Stimulated activated CD4-positive, alpha-beta T cell treated with anti-CD3 and anti-CD28 coated beads, TNF-alpha, amount 100 ng/mL, for 1 hour (primary cell): ENCODE results near the gene RPRD2.
A peak's percentile ranks its signal among the peaks of the same experiment; 100 is the strongest.
"Not testable (repeated sequence)": the region's sequence is repeated elsewhere in the genome, so short reads cannot be mapped to it uniquely, and the experiment has no call there.

Experiments used
- DNase-seq, 3 donors: peaks; one replicate each; pipeline ENCODE4 v3.0.0-alpha.2; 2020; ENCODE audit warnings: low read depth in 3 of 3, low spot score in 1 of 3

RPRD2 gene

DNA sequence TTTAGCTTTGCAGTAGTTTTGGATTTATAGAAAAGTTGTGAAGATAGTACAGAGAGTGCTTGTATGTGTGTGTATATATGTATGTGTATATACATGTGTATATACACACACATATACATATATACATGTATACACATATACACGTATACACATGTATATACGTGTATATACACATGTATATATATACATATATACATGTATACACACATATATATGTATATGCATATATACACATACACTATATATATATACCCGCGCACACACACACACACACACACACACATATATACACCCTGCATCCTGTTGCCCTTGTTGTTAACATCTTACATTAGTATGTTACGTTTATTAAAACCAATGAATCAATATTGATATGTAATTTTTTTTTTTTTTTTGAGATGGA, 24.3 kb downstream of the RPRD2 start:
- no peak for DNase-seq

DNA sequence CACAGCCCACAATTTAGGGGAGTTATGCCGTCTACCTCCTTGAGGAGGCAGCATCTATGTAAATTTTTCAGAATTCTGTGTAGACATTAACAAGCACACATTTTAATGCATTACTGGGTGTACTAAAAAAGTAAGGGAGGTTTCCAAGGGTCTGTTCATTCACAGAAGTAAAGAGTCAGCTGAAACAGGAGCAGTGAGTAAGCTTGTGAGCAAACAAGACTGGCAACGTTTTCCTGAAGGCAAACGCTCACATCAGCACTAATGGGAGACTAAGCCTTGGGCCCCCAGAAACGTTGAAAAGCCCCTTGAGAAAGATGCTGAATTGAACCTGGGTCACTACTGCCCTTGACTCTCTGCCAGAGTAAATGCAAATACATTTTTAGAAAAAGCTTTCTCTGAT, 25.7 kb downstream of the RPRD2 start:
- no peak for DNase-seq

DNA sequence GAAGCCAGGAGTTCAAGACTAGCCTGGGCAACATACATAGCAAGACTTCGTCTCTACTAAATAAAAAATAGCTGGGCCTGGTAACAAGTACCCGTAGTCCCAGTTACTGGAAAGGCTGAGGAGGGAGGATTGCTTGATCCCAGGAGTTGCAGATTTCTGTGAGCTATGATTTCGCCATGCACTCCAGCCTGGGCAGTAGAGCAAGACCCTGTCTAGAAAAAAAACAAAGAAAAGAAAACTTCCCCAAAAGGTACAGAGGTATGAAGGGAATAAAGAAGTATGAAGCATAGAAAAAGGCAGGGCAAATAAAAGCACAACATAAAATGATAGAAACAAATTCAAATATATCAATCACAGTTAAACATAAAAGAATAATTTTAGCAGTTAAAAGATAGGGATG, 28.7 kb downstream of the RPRD2 start:
- no peak for DNase-seq

DNA sequence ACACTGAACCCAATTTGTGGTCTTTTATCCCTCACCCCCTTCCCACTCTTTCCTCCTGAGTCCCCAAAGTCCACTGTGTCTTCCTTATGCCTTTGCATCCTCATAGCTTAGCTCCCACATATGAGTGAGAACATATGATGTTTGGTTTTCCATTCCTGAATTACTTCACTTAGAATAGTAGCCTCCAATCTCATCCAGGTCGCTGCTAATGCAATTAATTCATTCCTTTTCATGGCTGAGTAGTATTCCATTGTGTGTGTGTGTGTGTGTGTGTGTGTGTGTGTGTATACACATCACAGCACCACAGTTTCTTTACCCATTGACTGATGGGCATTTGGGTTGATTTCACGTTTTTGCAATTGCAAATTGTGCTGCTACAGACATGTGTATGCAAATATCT, 31.2 kb downstream of the RPRD2 start:
- not testable (repeated sequence) for DNase-seq

GRCh38 chr1:150397392-150398032, 33.6 kb downstream of the RPRD2 start:
- DNase-seq: no peak

- DNase-seq: no peak
Observed at GRCh38 chr1:150404465-150404864, 40.5 kb downstream of the RPRD2 start.

GRCh38 chr1:150405660-150406059, 41.7 kb downstream of the RPRD2 start:
- DNase-seq: no peak

GRCh38 chr1:150406483-150406882, 42.5 kb downstream of the RPRD2 start:
- DNase-seq: no peak

GRCh38 chr1:150407330-150407729, 43.4 kb downstream of the RPRD2 start:
- DNase-seq: no peak

GRCh38 chr1:150408800-150409199, 44.9 kb downstream of the RPRD2 start:
- DNase-seq: no peak

DNA sequence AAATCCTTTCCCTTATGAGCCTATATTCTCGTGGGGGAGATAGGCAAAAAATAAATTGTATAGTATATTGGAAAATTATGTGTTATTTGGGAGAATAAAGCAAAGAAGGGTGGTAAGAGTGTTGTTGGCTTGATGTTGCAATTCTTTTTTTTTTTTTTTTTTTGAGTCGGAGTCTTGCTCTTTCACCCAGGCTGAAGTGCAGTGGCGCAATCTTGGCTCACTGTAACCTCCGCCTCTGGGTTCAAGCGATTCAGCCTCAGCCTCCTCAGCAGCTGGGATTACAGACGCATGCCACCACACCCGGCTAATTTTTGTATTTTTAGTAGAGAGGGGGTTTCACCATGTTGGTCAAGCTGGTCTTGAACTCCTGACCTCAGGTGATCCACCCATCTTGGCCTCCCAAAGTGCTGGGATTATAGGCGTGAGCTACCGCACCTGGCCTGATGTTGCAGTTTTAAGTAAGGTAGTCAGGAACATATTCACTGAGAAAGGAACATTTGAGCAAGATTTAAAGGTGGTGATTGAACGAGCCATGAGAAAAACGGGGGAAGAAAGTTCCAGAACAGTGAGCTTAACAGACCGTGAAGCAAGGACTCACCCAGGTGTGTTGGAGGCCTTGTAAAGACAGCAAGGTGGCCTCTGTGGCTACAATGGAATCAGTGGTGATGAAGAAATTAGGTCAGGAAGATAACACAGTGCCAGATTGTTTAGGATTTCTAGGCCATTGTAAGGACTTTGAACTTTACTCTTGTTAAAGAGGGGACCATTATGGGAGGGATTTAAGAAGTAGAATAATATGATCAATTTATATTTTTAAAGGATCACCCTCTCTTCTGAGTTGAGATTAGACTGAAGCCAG, 45.8 kb downstream of the RPRD2 start:
- no peak for DNase-seq

DNA sequence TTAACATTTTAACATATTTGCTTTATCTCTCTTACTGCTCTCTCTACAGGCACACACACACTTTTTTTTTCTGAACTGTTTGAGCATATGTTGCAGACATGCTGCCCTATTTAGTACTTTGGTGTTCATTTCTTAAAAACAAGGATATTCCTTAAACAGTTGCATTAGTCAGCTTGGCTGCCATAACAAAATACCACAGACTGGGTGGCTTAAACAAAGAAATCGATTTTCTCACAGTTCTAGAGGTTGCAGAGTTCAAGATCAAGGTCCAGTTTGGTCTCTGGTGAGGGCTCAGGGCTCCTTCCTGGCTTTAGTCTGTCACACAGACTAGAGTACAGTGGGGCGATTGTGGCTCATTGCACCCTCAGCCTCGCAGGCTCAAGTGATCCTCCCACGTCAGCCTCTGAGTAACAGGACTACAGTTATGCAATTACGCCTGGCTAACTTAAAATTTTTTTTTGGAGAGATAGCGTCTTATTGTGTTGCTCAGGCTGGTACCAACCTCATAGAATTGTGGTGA, 46.7 kb downstream of the RPRD2 start:
- DNase-seq: no peak

- no peak for DNase-seq
Observed at GRCh38 chr1:150414592-150414991, 50.6 kb downstream of the RPRD2 start.

GRCh38 chr1:150415800-150416199, 51.9 kb downstream of the RPRD2 start:
- no peak for DNase-seq

DNA sequence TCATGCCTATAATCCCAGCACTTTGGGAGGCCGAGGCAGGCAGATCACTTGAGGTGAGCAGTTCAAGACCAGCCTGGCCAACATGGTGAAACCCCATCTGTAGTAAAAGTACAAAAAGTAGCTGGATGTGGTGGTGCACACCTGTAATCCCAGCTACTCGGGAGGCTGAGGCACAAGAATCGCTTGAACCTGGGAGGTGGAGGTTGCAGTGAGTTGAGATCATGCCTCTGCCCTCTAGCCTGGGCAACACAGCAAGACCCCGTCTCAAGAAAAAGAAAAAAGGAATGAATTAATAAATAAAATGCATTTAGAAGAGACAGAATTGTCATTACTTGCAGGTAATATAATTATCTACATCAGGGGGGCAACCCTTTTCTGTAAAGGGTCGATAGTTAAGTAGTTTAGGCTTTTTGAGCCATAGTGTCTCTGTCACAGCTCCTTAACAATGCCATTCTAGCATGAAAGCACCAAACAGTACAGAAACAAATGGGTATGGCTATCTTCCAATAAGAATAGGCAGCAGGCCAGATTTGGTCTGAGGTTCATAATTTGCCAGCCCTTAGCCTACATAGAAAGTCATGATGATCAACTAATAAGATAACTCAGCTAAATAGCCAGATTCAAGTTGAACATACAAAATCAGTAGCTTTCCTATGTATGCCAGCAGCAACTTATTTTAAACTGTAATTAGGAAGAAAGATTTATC, 56.8 kb downstream of the RPRD2 start:
- DNase-seq: no peak

DNA sequence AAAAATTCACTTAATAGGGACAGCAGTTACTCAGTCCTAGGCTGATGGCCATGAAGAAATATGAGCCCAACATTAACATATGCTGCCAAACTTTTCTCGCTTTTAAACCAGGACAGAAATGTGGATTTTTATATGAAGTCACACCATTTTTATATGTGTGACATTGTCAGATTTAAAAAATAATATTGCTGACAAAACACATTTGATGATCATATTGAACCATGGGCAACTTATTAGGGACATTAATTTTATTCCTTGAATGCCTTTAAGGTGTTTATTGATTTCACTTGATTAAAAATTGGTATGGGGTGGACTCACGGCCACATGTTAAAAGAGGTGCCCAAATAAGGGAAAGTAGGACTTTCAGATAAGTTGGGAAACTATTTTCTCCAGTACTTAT, 58.6 kb downstream of the RPRD2 start:
- DNase-seq: no peak

DNA sequence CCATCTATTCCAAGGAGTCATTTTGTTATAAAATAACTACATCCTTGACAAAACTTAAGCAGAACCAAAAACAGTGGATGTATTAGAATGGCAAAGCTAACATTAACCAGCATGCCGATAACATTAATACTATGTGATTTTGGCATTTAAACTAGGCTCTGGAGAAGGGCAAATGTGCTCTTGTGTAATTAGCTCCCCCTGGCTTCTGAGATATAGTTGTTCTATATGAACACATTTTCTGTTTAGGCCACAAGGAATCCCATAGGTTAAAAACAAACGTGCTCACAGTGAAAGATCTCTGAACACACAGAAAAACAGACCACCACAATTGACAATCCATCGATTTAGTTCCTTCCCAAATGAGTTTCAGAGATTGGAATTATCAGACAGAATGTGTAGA, 65.9 kb downstream of the RPRD2 start:
- no peak for DNase-seq

DNA sequence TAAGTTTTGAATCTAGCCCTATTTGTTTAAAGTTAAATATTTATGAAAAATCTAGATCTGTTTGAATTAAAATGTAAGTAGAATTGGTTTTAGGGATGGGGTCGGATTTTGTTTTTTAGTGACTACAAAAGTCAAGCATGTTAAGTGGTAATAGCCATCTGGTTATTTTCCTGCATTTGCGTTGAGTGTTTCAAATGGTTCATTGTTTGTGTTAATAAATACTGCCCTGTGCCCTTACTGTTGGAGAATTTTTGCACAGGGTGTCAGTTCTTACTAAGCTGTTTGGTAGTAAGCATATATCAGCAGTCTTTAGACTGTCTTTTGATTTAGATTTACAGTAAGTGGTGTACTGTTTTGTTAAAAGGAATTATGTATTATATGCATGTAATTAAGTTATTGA, 77.2 kb downstream of the RPRD2 start:
- no peak for DNase-seq

- no peak for DNase-seq
Observed at GRCh38 chr1:150444232-150444631, 80.3 kb downstream of the RPRD2 start.

DNA sequence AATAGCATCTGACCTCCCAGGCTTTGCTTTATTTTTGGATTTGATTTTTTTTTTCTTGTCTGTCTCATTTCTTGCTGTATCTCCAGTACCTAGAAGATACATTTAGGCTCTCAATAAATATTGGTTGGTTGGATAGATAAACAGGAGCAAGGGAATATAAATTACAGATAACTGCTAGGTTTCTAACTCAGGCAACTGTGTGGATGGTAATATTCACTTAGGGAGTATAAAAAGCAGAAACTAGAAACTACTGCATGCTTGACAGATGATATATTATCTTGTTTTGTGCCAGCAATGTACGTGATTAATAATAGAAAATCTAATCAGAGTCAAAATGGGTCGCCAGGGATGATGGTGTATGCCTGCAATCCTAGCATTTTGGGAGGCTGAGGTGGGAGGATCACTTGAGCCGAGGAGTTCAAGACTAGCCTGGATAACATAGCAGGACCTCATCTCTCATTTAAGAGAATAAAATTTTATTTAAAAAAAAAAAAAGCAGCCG, 92.2 kb downstream of the RPRD2 start:
- no peak for DNase-seq

- DNase-seq: peak; percentile 23 to 49 (median 39)
Observed at GRCh38 chr1:150464422-150464826, 100.5 kb downstream of the RPRD2 start.

DNA sequence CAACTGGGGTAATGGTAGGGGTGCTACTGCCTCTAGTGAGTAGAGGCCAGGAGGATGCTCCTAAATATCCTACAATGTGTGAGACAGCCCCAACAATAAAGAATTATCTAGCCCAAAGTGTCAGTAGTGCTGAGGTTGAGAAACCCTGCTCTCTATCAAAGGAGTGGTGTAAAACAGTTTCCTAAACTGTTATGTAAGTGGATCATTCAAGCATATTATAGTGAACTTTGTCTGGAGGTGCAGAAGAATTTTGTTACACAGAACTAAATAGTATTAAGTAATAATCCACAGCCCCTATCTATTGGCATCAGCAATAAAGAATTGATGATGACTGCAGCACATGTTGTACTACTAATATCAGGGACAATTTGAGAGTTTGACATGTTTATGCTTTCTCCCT, 103.0 kb downstream of the RPRD2 start:
- DNase-seq: no peak
